OCI-LY3 (cell line): ENCODE results near the gene GRIK1.

ENCODE experiments used
- H2AFZ ChIP-seq: fragments of 200-600, 300-600 bp; shearing (Covaris generic); 2 replicates; pipeline ENCODE4 v1.6.0; 2014; ENCODE audit warnings: antibody characterized with exemption, low read depth, low read length
- H3K27ac ChIP-seq: fragments of 200-600, 300-600 bp; sonication (generic); 2 replicates; pipeline ENCODE4 v1.5.1; 2014; ENCODE audit warnings: mild to moderate bottlenecking, low read length, moderate library complexity, mixed read lengths
- H3K27me3 ChIP-seq: fragments of 200-600, 300-600 bp; sonication (generic); 2 replicates; pipeline ENCODE4 v1.6.1; 2014; ENCODE audit warnings: low read depth, low read length, mixed read lengths
- H3K36me3 ChIP-seq: fragments of 200-600, 300-600 bp; sonication (generic); replicated peaks from 2 replicates; pipeline ENCODE3; 2014; ENCODE audit warnings: low read depth, low read length, mixed read lengths
- H3K4me1 ChIP-seq: fragments of 300-600, 200-600 bp; sonication (generic); 2 replicates; pipeline ENCODE4 v1.6.1; 2014; ENCODE audit warnings: low read length, mixed read lengths
- H3K4me2 ChIP-seq: fragments of 200-600, 300-600 bp; sonication (generic); 2 replicates; pipeline ENCODE4 v1.6.1; 2014; ENCODE audit warnings: low read length, mixed read lengths
- H3K4me3 ChIP-seq: fragments of 300-600, 200-600 bp; sonication (generic); 2 replicates; pipeline ENCODE4 v1.5.1; 2014; ENCODE audit warnings: antibody characterized with exemption, mild to moderate bottlenecking, low read length, moderate library complexity
- H3K79me2 ChIP-seq: fragments of 300-600, 200-600 bp; shearing (Covaris generic); 2 replicates; pipeline ENCODE4 v1.6.1; 2014; ENCODE audit warnings: mild to moderate bottlenecking, low read length, mixed read lengths
- H3K9ac ChIP-seq: fragments of 300-600, 200-600 bp; shearing (Covaris generic); 2 replicates; pipeline ENCODE4 v1.6.0; 2014; ENCODE audit warnings: mild to moderate bottlenecking, low read length, moderate library complexity
- H3K9me3 ChIP-seq: fragments of 200-600, 300-600 bp; shearing (Covaris generic); 2 replicates; pipeline ENCODE4 v1.6.1; 2014; ENCODE audit warnings: low read length, mixed read lengths; ENCODE audit not compliant: insufficient read depth
- H4K20me1 ChIP-seq: fragments of 200-600, 300-600 bp; sonication (generic); 2 replicates; pipeline ENCODE4 v1.6.1; 2016; ENCODE audit warnings: low read length, mixed read lengths; ENCODE audit not compliant: insufficient read depth
- CTCF ChIP-seq: fragments of 200-600, 300-600 bp; sonication (generic); IDR thresholded peaks from 2 replicates; pipeline ENCODE4 v1.5.1; 2014; ENCODE audit warnings: antibody characterized with exemption, low read length, low read depth
- EZH2phosphoT487 ChIP-seq: fragments of 200-600 bp; shearing (Covaris generic); IDR thresholded peaks from 2 replicates; pipeline ENCODE4 v1.6.1; 2018; ENCODE audit warnings: antibody characterized with exemption, mixed run types, low read depth

The GRIK1 gene

GRCh38 chr21:29520171-29520570 is 419.6 kb downstream of the GRIK1 start:
- Histone ChIP-seq H3K27me3 (no peaks in the 10 kb centered on the region), H3K9ac (no peak overlapping the region), H3K4me3 (no peak overlapping the region), H3K4me1 (no peaks in the 10 kb centered on the region), H3K36me3 (peaks cover 6% of the 10 kb centered on the region), H3K79me2 (no peaks in the 10 kb centered on the region), H3K4me2 (no peak overlapping the region), H3K9me3 (no peaks in the 10 kb centered on the region), H3K27ac (no peak overlapping the region), H4K20me1 (no peaks in the 10 kb centered on the region), H2AFZ (no peak overlapping the region)
- TF ChIP-seq EZH2phosphoT487 (no peak), CTCF (no peak)

DNA sequence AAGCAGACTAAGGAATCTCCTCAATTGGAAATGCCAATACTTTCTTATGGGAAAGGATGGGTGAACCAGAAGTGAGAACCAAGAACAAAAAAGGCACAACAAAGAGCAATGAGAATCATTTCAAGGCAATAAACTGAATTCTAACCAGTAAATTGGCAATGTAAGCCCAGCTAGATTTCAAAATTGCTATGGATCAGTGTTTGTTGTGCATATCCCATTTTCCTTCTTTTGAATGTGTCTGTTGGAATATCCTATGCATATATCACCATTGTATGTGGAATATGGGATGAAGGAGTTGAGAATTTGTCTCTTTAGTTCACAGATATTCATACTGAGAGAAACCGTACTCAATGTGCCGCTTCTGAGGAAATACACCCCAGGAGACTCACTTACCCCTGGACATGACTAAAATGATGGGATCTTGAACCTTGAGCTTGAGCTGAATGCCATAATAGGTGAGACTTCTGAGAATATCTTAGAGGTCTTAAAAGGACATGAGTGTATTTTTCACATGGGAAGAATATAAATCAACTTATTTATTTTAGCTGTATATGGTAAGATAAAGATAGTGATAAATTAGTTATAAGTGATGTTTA is 425.0 kb downstream of the GRIK1 start:
- H2AFZ ChIP-seq, result no peak overlapping the region
- H3K4me2 ChIP-seq, result no peak overlapping the region
- TF ChIP-seq EZH2phosphoT487 (no peak), CTCF (no peak)
- H3K9me3 ChIP-seq, result peaks cover 4% of the 10 kb centered on the region; the same call in 1 of the 2 replicates
- no peaks in the 10 kb centered on the region for H4K20me1 ChIP-seq
- no peaks in the 10 kb centered on the region for H3K27me3 ChIP-seq
- H3K36me3 ChIP-seq, result peaks cover 16% of the 10 kb centered on the region
- H3K9ac ChIP-seq, result no peak overlapping the region
- no peak overlapping the region for H3K27ac ChIP-seq
- H3K4me1 ChIP-seq, result no peaks in the 10 kb centered on the region
- no peak overlapping the region for H3K4me3 ChIP-seq
- H3K79me2 ChIP-seq, result no peaks in the 10 kb centered on the region

- H3K27ac ChIP-seq, result no peak overlapping the region
- H3K36me3 ChIP-seq, result peaks cover 16% of the 10 kb centered on the region
- H3K4me1 ChIP-seq, result no peaks in the 10 kb centered on the region
- no peak overlapping the region for H3K4me3 ChIP-seq
- H3K4me2 ChIP-seq, result no peak overlapping the region
- H3K9me3 ChIP-seq, result peaks cover 4% of the 10 kb centered on the region; the same call in 1 of the 2 replicates
- no peaks in the 10 kb centered on the region for H3K79me2 ChIP-seq
- H4K20me1 ChIP-seq, result no peaks in the 10 kb centered on the region
- no peak overlapping the region for H2AFZ ChIP-seq
- TF ChIP-seq EZH2phosphoT487 (no peak), CTCF (no peak)
- no peak overlapping the region for H3K9ac ChIP-seq
- no peaks in the 10 kb centered on the region for H3K27me3 ChIP-seq
These were observed 426.3 kb downstream of the GRIK1 start for GRCh38 chr21:29513535-29513934.

- Histone ChIP-seq H3K27me3 (no peaks in the 10 kb centered on the region), H3K27ac (no peak overlapping the region), H3K4me1 (peaks cover 10% of the 10 kb centered on the region), H3K9ac (no peak overlapping the region), H3K79me2 (no peaks in the 10 kb centered on the region), H3K36me3 (peaks cover 16% of the 10 kb centered on the region), H3K4me3 (no peak overlapping the region), H3K4me2 (no peak overlapping the region), H4K20me1 (no peaks in the 10 kb centered on the region), H2AFZ (no peak overlapping the region), H3K9me3 (peaks cover 4% of the 10 kb centered on the region; the same call in 1 of the 2 replicates)
- TF ChIP-seq EZH2phosphoT487 (no peak), CTCF (no peak)
These were observed 428.7 kb downstream of the GRIK1 start for GRCh38 chr21:29511096-29511495.
